GM12878 (cell line): ENCODE results near the gene FFAR3. TPM values are rescaled to one million over a fixed set of nuclear protein-coding genes. Genes with fewer than 3 reads are reported as not detected.

Source experiments
- ATAC-seq: fragments of 200-7000 bp; cut with Tn5 transposase; 3 replicates; pipeline ENCODE4 v1.9.1; 2020; ENCODE audit warnings: mild to moderate bottlenecking, moderate library complexity
- BruUV-seq: library from RNA; stranded (reverse); fragments of 400-500 nt; replicated peaks from 2 replicates; lab custom pipeline; 2021; lab: Mats Ljungman, UMichigan
- CTCF ChIA-PET: fragments of 300-600 bp; sonication (Branson Sonifier 250); formaldehyde crosslinking; extraction: SDS; loops from one replicate; lab custom pipeline; 2021; ENCODE audit warnings: inconsistent platforms; lab: Yijun Ruan, JAX
- POLR2A ChIA-PET: fragments of 350-600 bp; formaldehyde crosslinking; extraction: SDS; loops from one replicate; lab custom pipeline; 2021; ENCODE audit warnings: inconsistent platforms; lab: Charles Lee
- RAD21 ChIA-PET: fragments of 300-600 bp; sonication (Branson Sonifier 250); formaldehyde crosslinking; loops from one replicate; lab custom pipeline; 2023; ENCODE audit warnings: antibody characterized with exemption; ENCODE audit not compliant: unreplicated experiment; lab: Charles Lee
- SMC1A ChIA-PET: fragments of 300-600 bp; sonication (Branson Sonifier 250); formaldehyde crosslinking; loops from one replicate; lab custom pipeline; 2023; ENCODE audit not compliant: unreplicated experiment, uncharacterized antibody; lab: Charles Lee
- DNase-seq: peaks from one replicate; pipeline ENCODE4 v3.0.0-alpha.2; 2011; ENCODE audit warnings: low read depth, low spot score
- FAIRE-seq: peaks from 3 replicates; lab custom pipeline; 2011; peaks lifted over from hg19 to GRCh38; lab: Jason Lieb, UNC
- H2AFZ ChIP-seq: 2 replicates; pipeline ENCODE4 v1.6.0; 2011; ENCODE audit warnings: low read depth, low read length, control low read depth; ENCODE audit not compliant: control insufficient read depth
- H3K27ac ChIP-seq: 2 replicates; pipeline ENCODE4 v1.5.1; 2011; ENCODE audit warnings: control low read depth; ENCODE audit not compliant: control insufficient read depth, insufficient read depth
- H3K27me3 ChIP-seq, 2 experiments: replicated peaks in 1 of 2; 2 replicates each; pipeline versions ENCODE4 v1.6.0 to v1.6.1; 2011; ENCODE audit warnings: low read length in 1 of 2; ENCODE audit not compliant: control insufficient read depth in 2 of 2, insufficient read depth in 2 of 2
- H3K36me3 ChIP-seq, 2 experiments: 2 replicates each; pipeline ENCODE4 v1.5.1; 2011; ENCODE audit warnings: low read length in 1 of 2; ENCODE audit not compliant: control insufficient read depth in 2 of 2, insufficient read depth in 2 of 2
- H3K4me1 ChIP-seq: 2 replicates; pipeline ENCODE4 v1.6.1; 2011; ENCODE audit warnings: mild to moderate bottlenecking, low read length, moderate library complexity, mixed read lengths; ENCODE audit not compliant: control insufficient read depth, insufficient read depth
- H3K4me2 ChIP-seq: 2 replicates; pipeline ENCODE4 v1.6.0; 2011; ENCODE audit warnings: control low read depth; ENCODE audit not compliant: control insufficient read depth, insufficient read depth
- H3K4me3 ChIP-seq: fragments of 200-600 bp; sonication (generic); 2 replicates; pipeline ENCODE4 v1.5.1; 2016
- H3K79me2 ChIP-seq: 2 replicates; pipeline ENCODE4 v1.6.0; 2011; ENCODE audit warnings: low read length; ENCODE audit not compliant: control insufficient read depth, insufficient read depth
- H3K9ac ChIP-seq: 2 replicates; pipeline ENCODE4 v1.8.0; 2011; ENCODE audit warnings: low read length, control low read depth, mixed read lengths; ENCODE audit not compliant: control insufficient read depth, insufficient read depth
- H3K9me3 ChIP-seq: replicated peaks from 3 replicates; pipeline ENCODE4 v1.5.1; 2011; ENCODE audit warnings: mild to moderate bottlenecking, low read length; ENCODE audit not compliant: control insufficient read depth, insufficient read depth
- H4K20me1 ChIP-seq: 2 replicates; pipeline ENCODE4 v1.6.0; 2011; ENCODE audit not compliant: control insufficient read depth, insufficient read depth
- BCL11A ChIP-seq: IDR thresholded peaks from 2 replicates; pipeline ENCODE4 v1.6.1; 2011; ENCODE audit warnings: low read depth, low read length
- CREM ChIP-seq: IDR thresholded peaks from 2 replicates; pipeline ENCODE4 v1.6.1; 2014; ENCODE audit warnings: antibody characterized with exemption, low read depth
- IKZF2 ChIP-seq, 2 experiments: fragments of 450-650 bp; IDR thresholded peaks; 2 replicates each; pipeline ENCODE4 v1.6.1; 2017; ENCODE audit warnings: mild to moderate bottlenecking in 2 of 2, moderate library complexity in 2 of 2
- IRF3 ChIP-seq: fragments of 450-650 bp; IDR thresholded peaks from 2 replicates; pipeline ENCODE4 v1.6.1; 2014; ENCODE audit warnings: mild to moderate bottlenecking
- MYB ChIP-seq: fragments of 150-350 bp; IDR thresholded peaks from 2 replicates; pipeline ENCODE4 v1.6.1; 2014; ENCODE audit warnings: mild to moderate bottlenecking, low read depth, low read length, borderline replicate concordance
- NR2F1 ChIP-seq: fragments of 450-650 bp; conservative IDR thresholded peaks from 2 replicates; pipeline ENCODE4 v1.6.1; 2017; ENCODE audit warnings: mild to moderate bottlenecking
- ZBTB33 ChIP-seq: fragments of 450-650 bp; IDR thresholded peaks from 2 replicates; pipeline ENCODE4 v1.6.1; 2017; ENCODE audit warnings: mild to moderate bottlenecking
- ZNF384 ChIP-seq: IDR thresholded peaks from 2 replicates; pipeline ENCODE4 v1.6.1; 2012; ENCODE audit warnings: low read depth, mild to moderate bottlenecking, low read length, improper control_type of control experiment, borderline replicate concordance
- WGBS: methylation state at CpG from one replicate; pipeline ENCODE4 v1.1.6; 2016; ENCODE audit warnings: low lambda C conversion rate; ENCODE audit not compliant: insufficient replicate concordance, insufficient coverage; ENCODE audit errors: missing lambda C conversion rate; 5-methylcytosine and 5-hydroxymethylcytosine counted together
- in situ Hi-C: fragments of 300-500 bp; cut with MboI; formaldehyde crosslinking; loops from 9 replicates; pipeline ENCODE4 v1.14.3; 2018; ENCODE audit warnings: mixed read lengths
- intact Hi-C: fragments of 100-400 bp; cut with micrococcal nuclease; formaldehyde crosslinking; loops from one replicate; pipeline ENCODE4 v1.14.2; 2022; ENCODE audit not compliant: unreplicated experiment
- polyA plus RNA-seq, 11 experiments: library from polyadenylated mRNA; depleted of rRNA in 4 of 11; unstranded in 6 of 11; stranded (reverse) in 5 of 11; fragments of >200 nt; fragmentation: Nextera tagmentation in 4 of 11; fragmentation: Illumina TruSeq in 1 of 11; extraction: Ambion mirVana in 4 of 11; extraction: Trizol in 1 of 11; gene quantifications; 1 replicate in 1 of 11; 2 replicates in 10 of 11; pipeline versions ENCODE4 v1.2.1 to v1.2.3, GENCODE V29; 2011 to 2016; ENCODE audit warnings: inconsistent platforms in 2 of 11, missing spikeins in 2 of 11, low read depth in 1 of 11
- total RNA-seq, 4 experiments: library from RNA; depleted of rRNA in 3 of 4; stranded (reverse); fragments of >200 nt in 3 of 4; fragmentation: Illumina TruSeq in 1 of 4; extraction: Trizol in 1 of 4; gene quantifications; 2 replicates each; pipeline versions ENCODE4 v1.2.1 to v1.2.3, GENCODE V29; 2013 to 2021

FFAR3 gene
- total and polyA plus RNA-seq, 10 of the 15 experiments (the other 5 are each of a cell fraction or from before 2014, with no cell fraction given), result 0.15 to 0.18 TPM; not detected in 8

GRCh38 chr19:35380450-35381124 is 22.3 kb downstream of the FFAR3 start:
- POLR2A ChIA-PET, result interaction anchor here (0.7 kb wide), 1 partner anchor 27 kb away, joined by 3 read pairs; no protein-coding TSS in a partner anchor
- TF ChIP-seq ZBTB33 (no peak), IRF3 (no peak), ZNF384 (no peak), BCL11A (no peak), CREM (no peak), MYB (no peak), IKZF2 (IDR thresholded peaks at IDR 0.05) (no peak), NR2F1 (no peak)
- FAIRE-seq, result no peak

More at GRCh38 chr19:35380450-35381124, 22.3 kb downstream of the FFAR3 start:
- in situ Hi-C loops (no loop called here), intact Hi-C loops (no loop called here)
- Histone ChIP-seq H3K9ac (no peak overlapping the region), H3K9me3 (peaks cover 3% of the 10 kb centered on the region), H3K4me1 (peaks cover 21% of the 10 kb centered on the region), H3K4me3 (no peak overlapping the region), H2AFZ (peak overlapping the region; percentile 3; the same call in 1 of the 2 replicates), H3K27ac (no peak overlapping the region), H3K27me3 (no peaks in the 10 kb centered on the region), H3K36me3 (no peaks in the 10 kb centered on the region), H4K20me1 (no peaks in the 10 kb centered on the region), H3K4me2 (no peak overlapping the region), H3K79me2 (no peaks in the 10 kb centered on the region)
- SMC1A ChIA-PET, result interaction anchor here (0.7 to 1.6 kb wide), 3 partner anchors 8 to 79 kb away, joined by 3 to 7 read pairs (median 4); no protein-coding TSS in a partner anchor
- BruUV-seq, result no TSS peak
- CTCF ChIA-PET, result interaction anchor here (2.0 kb wide), 1 partner anchor 115 kb away, joined by 4 read pairs; no protein-coding TSS in a partner anchor
- RAD21 ChIA-PET, result interaction anchor here (0.5 kb wide), 1 partner anchor 31 kb away, joined by 3 read pairs; no protein-coding TSS in a partner anchor
- DNase-seq, result no peak
- ATAC-seq, result no peak
- WGBS, result 60% methylated on average over 9 of the region's 9 CpGs
